Parathyroid adenoma (tissue), 2 donors: ENCODE measurements around the gene SETD3.

Experiments used
- H2AFZ ChIP-seq: fragments of 300-600 bp; sonication (generic); one replicate; pipeline ENCODE4 v1.7.0; 2017; ENCODE audit warnings: antibody characterized with exemption, mild to moderate bottlenecking
- H3K27ac ChIP-seq: fragments of 300-600 bp; sonication (generic); one replicate; pipeline ENCODE4 v1.7.0; 2017
- H3K27me3 ChIP-seq: fragments of 300-600 bp; sonication (generic); one replicate; pipeline ENCODE4 v1.7.0; 2017; ENCODE audit warnings: low read length; ENCODE audit not compliant: control insufficient read depth, insufficient read depth
- H3K36me3 ChIP-seq: fragments of 300-600 bp; sonication (generic); one replicate; pipeline ENCODE4 v1.7.0; 2017; ENCODE audit warnings: low read length; ENCODE audit not compliant: control insufficient read depth, insufficient read depth
- H3K4me1 ChIP-seq: fragments of 300-600 bp; sonication (generic); one replicate; pipeline ENCODE4 v1.7.0; 2017; ENCODE audit warnings: control low read depth
- H3K4me2 ChIP-seq: fragments of 300-600 bp; sonication (generic); one replicate; pipeline ENCODE4 v1.7.0; 2017; ENCODE audit warnings: low read length
- H3K4me3 ChIP-seq: fragments of 300-600 bp; sonication (generic); one replicate; pipeline ENCODE4 v1.7.0; 2017; ENCODE audit warnings: low read depth, low read length
- H3K79me2 ChIP-seq: fragments of 300-600 bp; sonication (generic); one replicate; pipeline ENCODE4 v1.7.0; 2017; ENCODE audit warnings: control low read depth
- H3K9ac ChIP-seq: fragments of 300-600 bp; sonication (generic); one replicate; pipeline ENCODE4 v1.7.0; 2017; ENCODE audit warnings: mild to moderate bottlenecking
- H3K9me3 ChIP-seq: fragments of 300-600 bp; sonication (generic); one replicate; pipeline ENCODE4 v1.7.0; 2017; ENCODE audit warnings: low read length; ENCODE audit not compliant: control insufficient read depth
- TF ChIP-seq, protein P1 (sequence below): fragments of 300-600 bp; sonication (generic); IDR thresholded peaks from one replicate; pipeline ENCODE4 v1.7.0; 2017; ENCODE audit warnings: antibody characterized with exemption, mild to moderate bottlenecking
- donor health status: primary hyperparathyroidism.

SETD3 gene

DNA sequence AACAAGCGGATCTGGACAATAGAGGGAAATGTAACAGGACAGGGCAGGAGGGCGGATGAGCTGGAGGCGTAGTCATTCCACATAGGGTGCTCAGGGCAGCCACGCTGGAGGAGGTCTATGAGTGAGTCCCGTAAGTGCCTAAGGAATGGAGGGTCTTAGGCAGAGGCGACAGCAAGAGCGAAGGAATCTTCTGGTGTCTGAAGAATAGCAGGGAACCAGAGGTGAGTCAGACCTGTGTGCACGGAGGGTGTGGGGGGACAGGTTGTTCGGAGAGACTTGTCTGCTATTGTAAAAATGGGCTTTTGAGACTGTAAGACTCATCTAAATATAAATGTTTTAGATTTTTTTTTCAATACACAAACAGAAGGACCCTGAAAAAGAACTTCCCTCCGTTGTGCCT, 70.6 kb downstream of the SETD3 start:
- H3K27ac ChIP-seq, result no peak overlapping the region
- TF ChIP-seq, protein P1, sequence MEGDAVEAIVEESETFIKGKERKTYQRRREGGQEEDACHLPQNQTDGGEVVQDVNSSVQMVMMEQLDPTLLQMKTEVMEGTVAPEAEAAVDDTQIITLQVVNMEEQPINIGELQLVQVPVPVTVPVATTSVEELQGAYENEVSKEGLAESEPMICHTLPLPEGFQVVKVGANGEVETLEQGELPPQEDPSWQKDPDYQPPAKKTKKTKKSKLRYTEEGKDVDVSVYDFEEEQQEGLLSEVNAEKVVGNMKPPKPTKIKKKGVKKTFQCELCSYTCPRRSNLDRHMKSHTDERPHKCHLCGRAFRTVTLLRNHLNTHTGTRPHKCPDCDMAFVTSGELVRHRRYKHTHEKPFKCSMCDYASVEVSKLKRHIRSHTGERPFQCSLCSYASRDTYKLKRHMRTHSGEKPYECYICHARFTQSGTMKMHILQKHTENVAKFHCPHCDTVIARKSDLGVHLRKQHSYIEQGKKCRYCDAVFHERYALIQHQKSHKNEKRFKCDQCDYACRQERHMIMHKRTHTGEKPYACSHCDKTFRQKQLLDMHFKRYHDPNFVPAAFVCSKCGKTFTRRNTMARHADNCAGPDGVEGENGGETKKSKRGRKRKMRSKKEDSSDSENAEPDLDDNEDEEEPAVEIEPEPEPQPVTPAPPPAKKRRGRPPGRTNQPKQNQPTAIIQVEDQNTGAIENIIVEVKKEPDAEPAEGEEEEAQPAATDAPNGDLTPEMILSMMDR, result no peak
- no peak overlapping the region for H3K9ac ChIP-seq
- H3K27me3 ChIP-seq, result no peaks in the 10 kb centered on the region
- no peak overlapping the region for H2AFZ ChIP-seq
- no peaks in the 10 kb centered on the region for H3K9me3 ChIP-seq
- no peaks in the 10 kb centered on the region for H3K36me3 ChIP-seq
- no peaks in the 10 kb centered on the region for H3K4me1 ChIP-seq
- H3K4me3 ChIP-seq, result no peak overlapping the region
- H3K79me2 ChIP-seq, result no peaks in the 10 kb centered on the region
- no peak overlapping the region for H3K4me2 ChIP-seq

DNA sequence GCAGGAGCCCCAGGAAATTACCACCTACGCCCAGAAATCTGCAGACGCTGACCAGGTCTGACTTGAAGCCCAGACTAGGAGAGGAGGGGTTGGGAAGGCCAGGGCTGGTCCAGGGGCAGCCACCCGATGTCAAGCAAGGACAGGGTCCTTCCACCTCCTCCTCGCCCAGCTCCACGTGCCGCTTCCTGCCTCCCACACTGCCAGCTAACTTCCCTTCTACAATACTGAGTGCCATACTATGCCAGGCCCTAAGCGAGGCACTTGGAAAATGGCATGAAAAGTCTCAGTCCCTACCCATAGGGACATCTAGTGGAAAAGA, 71.7 kb downstream of the SETD3 start:
- Histone ChIP-seq H3K79me2 (no peaks in the 10 kb centered on the region), H3K27me3 (no peaks in the 10 kb centered on the region), H3K27ac (no peak overlapping the region), H2AFZ (no peak overlapping the region), H3K9me3 (no peaks in the 10 kb centered on the region), H3K4me3 (no peak overlapping the region), H3K36me3 (no peaks in the 10 kb centered on the region), H3K9ac (no peak overlapping the region), H3K4me2 (no peak overlapping the region), H3K4me1 (no peaks in the 10 kb centered on the region)
- TF ChIP-seq, protein P1, result no peak

DNA sequence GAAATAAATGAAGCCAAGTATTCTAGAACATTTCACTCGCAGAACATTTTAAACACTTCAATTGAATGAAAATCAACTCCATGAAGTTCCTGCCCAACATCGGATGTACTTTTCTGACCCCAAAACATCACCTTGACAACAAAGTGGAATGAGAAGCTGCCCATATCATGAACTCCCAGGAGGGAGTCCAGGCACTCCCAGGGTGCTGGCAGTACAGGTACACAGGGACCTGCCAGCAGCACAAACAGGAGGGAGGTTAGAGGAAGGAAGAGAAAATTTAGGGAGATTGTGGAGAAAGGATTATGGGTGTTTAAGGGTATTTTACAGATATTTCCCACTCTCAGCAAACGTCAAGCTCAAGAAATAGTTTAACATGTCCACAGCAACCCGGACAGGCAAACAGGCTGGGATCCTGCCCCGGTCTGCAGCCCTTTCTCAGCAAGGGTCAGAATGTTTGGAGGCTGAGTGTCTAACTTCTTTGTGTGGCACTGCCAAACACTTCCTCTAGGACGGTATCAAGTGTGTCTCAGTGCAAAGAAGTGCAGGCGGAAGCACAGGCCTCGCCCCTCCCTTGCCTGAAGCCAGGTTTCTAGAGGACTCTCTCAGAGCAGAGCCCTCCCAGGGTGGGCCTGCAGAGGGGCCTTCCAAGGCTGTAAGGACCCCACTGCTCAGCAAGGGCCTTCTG, 72.2 kb downstream of the SETD3 start:
- Histone ChIP-seq H2AFZ (no peak overlapping the region), H3K9me3 (no peaks in the 10 kb centered on the region), H3K79me2 (no peaks in the 10 kb centered on the region)

DNA sequence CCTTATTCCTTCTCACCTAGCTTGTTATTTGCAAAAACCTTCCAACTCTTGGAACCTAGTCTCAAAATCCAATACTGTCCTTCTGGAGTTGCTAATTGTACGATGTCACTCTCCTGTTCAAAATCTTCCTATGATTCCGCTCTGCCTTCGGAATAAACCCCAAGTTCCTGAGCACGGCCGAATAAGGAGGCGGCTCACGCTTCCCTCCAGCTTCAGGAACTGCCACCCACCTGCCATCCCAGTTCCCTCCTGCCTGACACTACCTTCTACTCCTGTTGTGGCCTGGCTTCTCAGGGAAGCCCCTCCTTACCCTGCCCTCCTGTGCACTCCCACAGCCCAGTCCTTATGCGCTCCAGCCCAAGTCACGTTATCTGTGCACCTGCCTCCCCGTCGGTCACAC, 73.2 kb downstream of the SETD3 start:
- no peaks in the 10 kb centered on the region for H3K9me3 ChIP-seq
- no peaks in the 10 kb centered on the region for H3K36me3 ChIP-seq
- H3K79me2 ChIP-seq, result no peaks in the 10 kb centered on the region

More for the DNA sequence above, 72.2 kb downstream of the SETD3 start:
- Histone ChIP-seq H3K9ac (no peak overlapping the region), H3K36me3 (no peaks in the 10 kb centered on the region), H3K4me2 (no peak overlapping the region), H3K27me3 (no peaks in the 10 kb centered on the region), H3K27ac (no peak overlapping the region), H3K4me1 (no peaks in the 10 kb centered on the region), H3K4me3 (no peak overlapping the region)
- TF ChIP-seq, protein P1, result no peak

More for the DNA sequence above, 73.2 kb downstream of the SETD3 start:
- Histone ChIP-seq H3K9ac (no peak overlapping the region), H3K4me2 (no peak overlapping the region), H2AFZ (no peak overlapping the region), H3K27ac (no peak overlapping the region), H3K4me3 (no peak overlapping the region), H3K4me1 (no peaks in the 10 kb centered on the region), H3K27me3 (no peaks in the 10 kb centered on the region)
- TF ChIP-seq, protein P1, result no peak
